OCI-LY1 (cell line): ENCODE results near the gene INSYN1.

Experiments used
- EZH2 ChIP-seq: fragments of 200-600 bp; sonication (generic), shearing (Covaris generic); IDR thresholded peaks from 2 replicates; pipeline ENCODE4 v1.8.0; 2017; ENCODE audit warnings: borderline replicate concordance, mixed run types, mild to moderate bottlenecking, antibody characterized with exemption, low read length, moderate library complexity, mixed read lengths
- TF ChIP-seq, protein P1 (sequence below): fragments of 200-600 bp; sonication (generic), shearing (Covaris generic); IDR thresholded peaks from 2 replicates; pipeline ENCODE4 v1.5.1; 2017; ENCODE audit warnings: mild to moderate bottlenecking, antibody characterized with exemption, low read length, moderate library complexity, mixed read lengths

DNA sequence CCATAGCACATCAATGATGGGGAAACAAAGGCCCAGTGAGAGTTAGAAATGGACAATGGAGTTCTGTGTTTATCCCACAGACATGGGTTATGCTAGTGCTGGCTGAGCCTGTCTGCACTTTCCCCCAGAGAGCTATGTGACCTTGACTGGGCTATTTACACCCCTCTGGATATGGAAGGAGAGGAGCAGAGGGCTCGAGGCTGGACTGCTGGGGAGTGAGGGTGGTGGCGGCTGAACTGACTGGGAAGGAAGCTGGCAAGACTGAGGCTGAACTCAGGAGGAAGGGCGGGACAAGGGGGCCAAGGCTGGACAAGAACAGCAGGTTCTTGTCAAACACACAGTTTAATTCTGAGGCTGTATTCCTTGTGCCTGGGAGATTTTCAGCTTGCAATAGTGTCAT, 10.8 kb upstream of the INSYN1 start:
- TF ChIP-seq, protein P1, sequence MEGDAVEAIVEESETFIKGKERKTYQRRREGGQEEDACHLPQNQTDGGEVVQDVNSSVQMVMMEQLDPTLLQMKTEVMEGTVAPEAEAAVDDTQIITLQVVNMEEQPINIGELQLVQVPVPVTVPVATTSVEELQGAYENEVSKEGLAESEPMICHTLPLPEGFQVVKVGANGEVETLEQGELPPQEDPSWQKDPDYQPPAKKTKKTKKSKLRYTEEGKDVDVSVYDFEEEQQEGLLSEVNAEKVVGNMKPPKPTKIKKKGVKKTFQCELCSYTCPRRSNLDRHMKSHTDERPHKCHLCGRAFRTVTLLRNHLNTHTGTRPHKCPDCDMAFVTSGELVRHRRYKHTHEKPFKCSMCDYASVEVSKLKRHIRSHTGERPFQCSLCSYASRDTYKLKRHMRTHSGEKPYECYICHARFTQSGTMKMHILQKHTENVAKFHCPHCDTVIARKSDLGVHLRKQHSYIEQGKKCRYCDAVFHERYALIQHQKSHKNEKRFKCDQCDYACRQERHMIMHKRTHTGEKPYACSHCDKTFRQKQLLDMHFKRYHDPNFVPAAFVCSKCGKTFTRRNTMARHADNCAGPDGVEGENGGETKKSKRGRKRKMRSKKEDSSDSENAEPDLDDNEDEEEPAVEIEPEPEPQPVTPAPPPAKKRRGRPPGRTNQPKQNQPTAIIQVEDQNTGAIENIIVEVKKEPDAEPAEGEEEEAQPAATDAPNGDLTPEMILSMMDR = no peak
- no peak for TF ChIP-seq EZH2
